AML-193 (cell line): Measurements from ENCODE around the gene TNFRSF25.
"Not testable (repeated sequence)": the region's sequence is repeated elsewhere in the genome, so short reads cannot be mapped to it uniquely, and the experiment has no call there.

Experiments used
- DNase-seq, 2 experiments: peaks; one replicate each; lab custom pipeline; 2025; lab: John Stamatoyannopoulos, UW

The TNFRSF25 gene

DNA sequence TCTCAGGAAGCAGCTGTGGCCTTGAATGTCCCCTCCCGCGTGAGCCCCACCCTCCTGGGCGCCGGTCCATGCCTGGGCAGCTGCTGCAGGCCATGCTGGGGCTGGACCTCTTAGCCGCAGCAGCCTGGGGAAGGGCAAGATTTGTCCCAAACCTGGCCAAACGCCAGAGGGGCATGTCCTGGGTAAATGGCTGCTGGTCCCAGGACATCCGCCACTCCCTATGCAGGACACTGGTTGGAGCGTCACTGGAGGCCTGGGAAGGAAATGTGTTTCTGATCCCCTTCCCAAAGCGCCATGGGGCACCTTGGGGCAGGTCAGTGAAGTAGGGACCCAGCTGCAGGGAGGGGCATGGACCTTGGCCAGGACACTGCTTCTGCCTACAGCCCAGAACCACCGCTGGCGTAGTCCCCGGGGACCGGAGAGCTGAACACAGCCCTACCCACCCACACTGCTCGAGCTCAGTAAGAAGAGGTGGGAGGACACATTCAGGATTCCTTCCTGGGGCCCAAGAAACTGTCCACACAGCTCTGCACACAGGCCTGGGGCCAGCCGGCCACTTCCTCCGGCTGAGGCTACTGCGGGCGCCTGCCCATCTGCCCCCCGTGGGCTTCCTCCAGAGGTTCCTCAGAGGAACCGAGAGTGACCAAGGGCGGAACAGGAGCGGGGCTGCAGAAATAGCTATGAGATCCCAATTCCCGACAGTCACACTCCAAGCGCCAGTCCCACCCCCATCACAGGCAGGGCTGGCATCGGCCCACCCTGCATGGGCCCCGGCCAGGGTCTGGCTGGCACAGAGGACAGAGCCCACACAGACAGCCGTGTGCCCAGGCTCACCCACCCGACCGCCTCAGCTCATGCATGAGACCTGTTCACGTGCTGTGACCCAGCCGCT, 36.3 kb upstream of the TNFRSF25 start:
- no peak for DNase-seq

DNA sequence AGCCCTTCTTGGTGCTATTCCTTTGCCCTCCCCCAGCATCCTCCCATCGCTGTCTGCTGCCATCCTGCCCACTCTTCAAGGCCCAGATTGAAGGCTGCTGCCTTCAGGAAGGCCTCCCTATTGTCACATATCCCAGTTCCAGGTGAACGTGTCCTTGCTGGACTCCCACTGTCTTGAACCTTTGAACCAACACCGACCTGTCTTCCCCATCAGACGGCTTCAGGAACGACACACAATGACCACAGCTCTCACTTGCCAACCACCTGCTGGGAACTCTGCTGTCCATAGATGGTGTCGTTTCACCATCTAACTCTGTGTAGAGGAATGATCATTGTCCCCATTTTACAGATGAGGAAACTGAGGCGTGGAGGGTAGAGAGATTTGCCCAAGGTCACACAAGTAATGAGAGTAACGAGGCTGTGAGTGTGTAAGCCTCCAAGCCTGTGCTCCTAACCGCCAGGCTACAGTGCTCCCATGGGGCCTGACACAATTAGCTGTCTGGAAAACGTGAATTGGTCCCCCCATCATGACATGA, 35.4 kb upstream of the TNFRSF25 start:
- no peak for DNase-seq

DNA sequence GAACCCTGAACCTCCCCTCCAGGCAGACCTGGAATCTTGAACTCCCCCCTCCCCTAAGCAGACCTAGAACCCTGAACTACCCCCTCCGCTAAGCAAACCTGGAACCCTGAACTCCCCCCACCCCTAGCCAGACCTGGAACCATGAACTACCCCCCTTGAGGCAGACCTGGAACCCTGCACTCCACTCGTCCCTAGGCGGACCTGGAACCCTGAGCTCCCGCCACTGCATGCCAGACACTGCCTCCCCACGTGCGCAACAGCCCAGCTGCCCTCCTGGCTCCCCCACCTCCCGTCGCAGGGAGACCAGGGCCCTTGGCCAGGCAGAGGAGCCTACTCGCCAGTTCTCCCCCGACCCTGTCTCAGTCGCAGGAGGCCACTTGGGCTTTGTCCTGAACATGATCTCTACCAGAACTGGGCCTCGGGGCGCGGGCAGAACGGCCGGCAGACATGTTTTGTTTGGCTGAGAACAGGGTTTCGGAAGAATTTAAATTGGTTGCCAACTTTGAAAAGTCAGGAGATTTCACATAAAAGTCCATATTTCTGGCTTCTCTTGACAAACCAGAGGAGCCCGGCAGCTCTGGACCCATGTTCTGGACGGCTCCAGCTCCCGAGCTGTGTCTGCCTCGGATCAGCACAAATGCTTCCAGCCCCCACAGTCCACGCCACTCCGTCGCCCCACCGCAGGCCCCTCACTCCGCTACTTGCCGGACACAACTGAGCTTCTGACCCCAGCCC, 34.7 kb upstream of the TNFRSF25 start:
- DNase-seq = no peak

DNA sequence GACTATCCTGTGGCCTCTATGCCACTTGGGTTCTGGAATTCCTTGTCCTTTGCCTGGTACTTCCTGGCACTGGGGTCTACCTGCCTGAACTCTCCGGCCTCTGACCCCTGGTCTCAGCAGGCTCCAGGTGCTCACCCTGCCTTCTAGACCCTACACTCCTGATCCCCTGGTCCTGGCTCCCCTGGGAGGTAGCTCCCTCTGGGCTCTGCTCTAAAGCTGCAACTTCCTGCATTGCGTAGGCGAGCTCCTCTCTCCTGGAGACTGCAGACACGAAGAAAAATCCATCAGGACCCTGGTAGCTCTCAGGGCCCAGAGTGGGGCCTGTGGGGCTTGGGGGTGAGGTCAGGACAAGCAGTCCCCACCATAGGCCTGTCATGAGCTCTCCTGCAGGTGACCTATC, 33.3 kb upstream of the TNFRSF25 start:
- DNase-seq = no peak

DNA sequence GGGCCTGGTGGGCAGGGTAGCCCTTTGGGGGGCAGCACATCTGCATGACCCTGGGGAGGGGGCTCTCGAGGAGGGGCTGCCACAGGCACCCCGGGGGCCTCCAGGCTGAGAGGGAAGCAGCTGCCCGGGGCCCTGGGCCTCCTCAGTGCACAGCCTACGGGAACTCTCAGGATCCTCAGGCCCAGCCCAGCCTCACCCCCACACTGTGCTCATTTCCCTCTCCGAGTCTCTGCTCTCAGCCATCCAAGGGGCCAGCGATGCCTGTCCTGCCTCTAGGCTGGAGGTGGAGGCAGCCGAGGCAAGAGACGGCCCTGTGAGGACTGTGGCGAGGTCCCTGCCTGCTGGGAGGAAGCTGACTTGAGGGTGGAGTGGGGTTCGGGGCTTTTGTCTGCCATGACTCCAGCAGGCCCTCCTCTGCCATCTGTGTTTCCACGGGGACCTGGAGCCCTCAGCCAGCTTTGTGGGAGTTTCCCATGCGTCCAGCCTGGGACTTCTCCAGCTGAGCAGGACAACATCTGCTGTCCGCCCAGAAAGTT, 32.7 kb upstream of the TNFRSF25 start:
- no peak for DNase-seq

DNA sequence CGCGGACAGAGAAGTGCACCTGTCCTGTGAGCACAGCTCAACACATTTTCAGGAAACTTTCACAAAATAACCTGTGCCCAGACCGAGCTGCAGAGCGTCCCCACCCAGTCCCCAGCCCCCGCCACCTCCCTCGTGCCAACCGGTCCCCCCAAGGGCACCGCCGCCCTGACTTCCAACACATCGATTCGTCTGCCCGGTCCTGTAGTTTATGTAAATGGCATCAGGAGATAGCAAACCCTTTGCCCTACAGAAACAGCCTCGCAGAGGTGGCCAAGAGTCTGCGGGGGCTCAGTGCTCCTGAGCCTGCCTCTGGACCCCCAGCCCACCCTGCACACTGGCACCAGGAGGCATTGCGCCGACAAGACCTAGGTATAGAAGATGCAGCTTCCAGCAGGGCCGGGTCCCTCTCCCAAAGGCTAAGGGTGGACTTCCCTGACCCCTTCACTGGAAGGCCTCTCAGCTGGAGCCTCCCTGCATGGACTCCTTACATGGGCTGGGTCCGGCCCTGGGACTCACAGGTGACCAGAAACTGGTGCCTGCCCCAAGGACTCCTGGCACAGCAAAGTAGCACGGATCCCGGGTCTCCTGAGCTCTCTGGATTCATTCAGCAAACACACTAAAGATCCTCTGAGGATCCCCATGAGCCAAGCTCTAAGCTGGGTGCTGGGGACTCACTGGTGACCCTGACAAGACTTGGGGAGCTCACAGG, 32.0 kb upstream of the TNFRSF25 start:
- DNase-seq = no peak

DNA sequence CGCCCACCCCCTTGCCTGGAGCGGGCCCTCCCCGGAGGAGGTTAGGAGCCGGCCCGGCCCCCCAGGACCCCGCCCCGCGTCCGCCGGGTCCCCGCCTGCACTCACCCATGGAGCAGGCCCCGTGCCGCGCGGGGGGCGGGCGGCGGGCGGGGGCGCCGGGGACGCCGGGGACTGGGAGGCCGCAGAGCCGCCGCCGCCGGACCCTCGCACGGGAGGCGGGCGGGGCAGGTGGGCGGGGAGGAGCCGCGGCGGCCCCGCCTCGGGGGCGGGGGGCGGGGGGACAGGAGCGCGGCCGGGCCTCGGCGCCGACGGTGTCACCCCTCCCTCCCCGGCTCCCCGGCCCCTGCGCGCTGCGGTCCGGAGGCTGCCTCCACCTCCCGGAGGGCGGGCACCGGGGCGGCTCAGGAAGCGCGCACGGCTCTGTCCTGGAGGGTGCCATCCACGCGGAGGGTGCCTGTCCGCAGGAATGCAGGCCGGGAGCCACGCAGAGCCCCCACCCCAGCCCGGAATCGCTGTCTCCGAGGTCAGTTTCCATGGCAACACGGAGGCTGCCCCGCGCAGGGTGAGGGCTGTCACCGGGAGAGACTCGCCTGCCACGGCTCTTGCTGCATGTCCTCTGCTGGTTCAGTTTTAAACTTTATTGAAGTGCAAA, 31.4 kb upstream of the TNFRSF25 start:
- DNase-seq = no peak

DNA sequence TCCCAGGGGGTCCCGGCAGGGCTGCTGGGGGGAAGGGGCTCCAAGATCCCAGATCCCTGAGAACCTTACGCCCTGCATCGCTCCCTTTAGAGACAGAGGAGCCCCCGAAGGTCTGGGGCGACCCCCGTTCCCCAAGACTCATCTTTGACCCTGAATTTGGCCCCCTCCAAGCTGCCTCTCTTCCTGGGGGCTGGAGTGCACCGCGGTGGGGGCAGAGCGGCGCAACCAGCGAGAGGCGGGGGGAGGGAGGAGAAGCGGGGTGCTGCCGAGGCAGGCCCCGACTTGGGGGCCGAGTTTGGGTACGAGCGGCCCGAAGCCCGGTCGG, 30.9 kb upstream of the TNFRSF25 start:
- no peak for DNase-seq

DNA sequence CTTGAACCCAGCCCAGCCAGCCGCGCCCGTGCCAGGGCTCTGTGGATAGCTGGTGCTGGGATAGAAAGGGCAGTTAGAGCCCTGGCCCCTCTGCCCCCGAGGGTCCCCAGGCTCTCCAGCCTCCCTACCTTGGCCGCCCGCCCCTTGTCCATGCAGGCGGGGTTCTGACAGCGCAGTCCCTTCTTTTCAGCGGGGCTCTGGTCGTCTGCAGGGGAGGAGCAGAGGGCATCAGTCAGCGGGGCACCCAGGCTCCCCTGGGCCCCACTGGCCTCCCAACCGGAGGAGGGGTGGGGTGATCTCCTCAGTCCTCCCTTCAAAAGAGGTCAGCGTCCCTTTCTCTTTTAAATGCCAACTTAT, 30.4 kb upstream of the TNFRSF25 start:
- no peak for DNase-seq

DNA sequence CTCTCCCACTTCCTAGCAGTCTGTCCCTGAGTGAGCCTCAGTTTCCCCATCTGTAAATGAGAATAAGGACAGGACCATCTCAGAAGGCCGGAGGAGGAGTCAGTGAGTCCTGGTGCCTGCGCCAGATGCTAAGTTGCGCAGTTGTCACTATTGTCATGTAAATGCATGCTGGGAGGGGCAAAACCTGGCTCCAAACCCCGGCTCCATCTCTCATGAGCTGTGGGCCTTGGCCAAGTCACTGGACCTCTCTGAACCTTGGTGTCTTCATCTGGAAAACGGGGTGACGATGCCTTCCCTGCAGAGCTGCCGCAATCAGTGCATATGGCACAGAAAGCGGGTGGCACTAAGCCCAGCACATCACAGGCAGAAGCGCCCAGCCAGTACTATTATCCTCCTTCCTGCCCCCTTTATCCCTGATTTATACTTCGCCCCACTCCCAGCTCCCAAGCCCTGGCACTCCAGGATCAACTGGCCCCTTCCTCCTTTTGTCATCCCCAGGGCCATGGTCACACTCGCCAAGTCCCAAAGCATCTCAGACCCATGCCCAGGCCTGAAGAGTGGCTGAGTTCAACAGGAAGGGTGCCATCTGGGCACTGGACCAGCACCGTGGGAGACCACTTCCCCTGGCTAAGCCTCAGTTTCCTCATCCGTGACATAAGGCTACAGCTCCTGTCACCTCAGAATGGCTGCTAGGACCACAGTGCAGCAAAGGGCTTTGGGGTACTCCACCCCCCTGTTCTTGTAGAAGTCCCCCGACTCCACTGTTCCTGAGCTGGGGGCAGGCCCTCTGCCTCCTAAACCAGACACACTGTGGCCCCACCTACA, 29.8 kb upstream of the TNFRSF25 start:
- no peak for DNase-seq

DNA sequence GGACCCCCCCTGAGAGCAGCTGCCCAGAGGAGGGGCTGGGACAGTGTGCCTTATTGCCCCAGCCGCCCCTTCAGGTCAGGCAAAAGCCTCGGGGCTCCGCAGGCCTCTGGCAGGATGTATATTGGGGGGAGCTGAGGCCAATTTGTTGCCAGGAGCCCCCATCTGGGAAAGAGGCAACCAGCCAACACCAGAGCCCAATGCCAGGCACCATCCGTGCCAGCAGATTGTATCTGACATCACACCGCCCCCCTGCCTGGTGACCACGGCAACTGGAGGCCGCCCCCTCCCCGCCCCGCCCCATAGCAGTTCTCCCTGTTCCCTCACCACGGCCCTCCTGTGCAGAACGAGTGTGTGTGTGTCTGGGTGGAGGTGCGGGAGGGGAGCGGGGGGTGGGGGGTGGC, 29.1 kb upstream of the TNFRSF25 start:
- no peak for DNase-seq

DNA sequence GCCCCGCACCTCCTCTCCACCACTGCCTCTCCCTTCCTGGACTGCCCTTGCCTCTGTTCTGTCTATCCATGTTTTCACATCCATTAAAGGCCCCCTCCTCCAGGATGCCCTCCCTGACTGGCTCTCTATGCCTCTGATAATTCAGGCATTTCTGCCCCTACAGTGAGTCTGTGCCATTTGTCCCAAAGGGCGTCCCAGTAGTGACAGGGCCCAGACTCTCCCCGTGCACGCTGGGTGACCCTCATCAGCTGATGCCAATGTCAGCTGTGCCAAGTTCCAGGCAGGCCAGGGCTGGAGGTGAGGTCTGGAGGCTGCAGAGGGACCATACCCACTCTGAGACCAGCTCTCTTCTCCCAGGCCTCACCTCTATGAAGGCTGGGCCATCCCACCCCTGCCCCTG, 28.7 kb upstream of the TNFRSF25 start:
- DNase-seq = no peak

DNA sequence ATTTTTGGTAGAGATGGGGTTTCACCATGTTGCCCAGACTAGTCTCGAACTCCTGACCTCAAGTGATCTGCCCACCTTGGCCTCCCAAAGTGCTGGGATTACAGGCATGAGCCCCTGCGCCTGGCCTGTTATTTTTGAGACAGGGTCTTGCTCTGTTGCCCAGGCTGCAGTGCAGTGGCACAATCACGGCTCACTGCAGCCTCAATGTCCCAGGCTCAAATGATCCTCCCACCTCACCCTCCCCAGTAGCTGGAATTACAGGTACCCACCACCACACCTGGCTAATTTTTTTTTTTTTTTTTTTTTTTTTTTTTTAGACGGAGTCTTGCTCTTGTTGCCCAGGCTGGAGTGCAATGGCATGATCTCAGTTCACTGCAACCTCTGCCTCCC, 27.9 kb upstream of the TNFRSF25 start:
- not testable (repeated sequence) for DNase-seq

DNA sequence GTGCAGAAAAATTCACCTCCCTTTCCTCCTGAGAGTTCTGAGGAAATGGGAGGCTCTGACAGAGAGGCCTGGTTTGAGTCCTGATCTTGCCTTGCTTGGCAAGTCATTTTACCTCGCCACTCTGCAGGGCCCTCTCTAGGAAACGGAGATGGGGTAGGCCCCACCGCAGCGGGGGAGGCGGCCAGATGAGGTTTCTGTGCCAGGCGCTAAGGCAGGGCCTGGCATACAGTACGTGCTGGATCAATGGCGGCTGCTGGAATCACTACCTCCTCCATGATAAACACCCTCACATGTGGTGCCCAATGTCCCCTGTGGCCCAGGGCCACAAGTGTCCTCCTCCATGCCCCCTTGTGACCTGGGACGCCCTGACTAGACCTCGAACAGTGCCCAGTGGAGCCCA, 26.0 kb upstream of the TNFRSF25 start:
- DNase-seq = no peak

DNA sequence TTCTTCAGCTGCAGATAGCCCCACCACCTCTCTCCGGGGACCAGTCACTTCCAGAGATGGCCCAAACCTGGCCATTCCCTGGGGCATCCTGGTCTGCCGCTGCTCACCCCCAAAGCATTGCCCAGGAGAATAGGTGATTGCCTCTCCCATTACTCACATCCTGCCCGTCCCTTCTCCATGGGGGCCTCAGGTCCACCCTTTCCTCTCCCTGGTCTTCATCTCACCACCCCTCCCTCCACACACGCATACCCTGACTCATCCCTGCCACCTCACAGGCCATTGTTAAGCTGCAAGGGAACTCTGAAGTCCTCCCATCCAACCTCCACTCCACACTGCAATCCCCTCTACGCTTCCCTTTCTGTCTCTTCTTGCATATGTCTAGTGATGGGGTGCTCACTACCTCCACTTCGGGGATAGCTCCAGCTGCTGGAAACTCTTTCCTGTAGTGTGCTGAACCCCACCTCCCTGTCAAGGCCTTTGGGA, 25.5 kb upstream of the TNFRSF25 start, which contains the start of gene PLEKHG5:
TSS of gene PLEKHG5 (minus strand) at position 188 of the 483 bp plus-strand sequence. CDS start 14,096 bp downstream, outside the sequence.
- DNase-seq = no peak

DNA sequence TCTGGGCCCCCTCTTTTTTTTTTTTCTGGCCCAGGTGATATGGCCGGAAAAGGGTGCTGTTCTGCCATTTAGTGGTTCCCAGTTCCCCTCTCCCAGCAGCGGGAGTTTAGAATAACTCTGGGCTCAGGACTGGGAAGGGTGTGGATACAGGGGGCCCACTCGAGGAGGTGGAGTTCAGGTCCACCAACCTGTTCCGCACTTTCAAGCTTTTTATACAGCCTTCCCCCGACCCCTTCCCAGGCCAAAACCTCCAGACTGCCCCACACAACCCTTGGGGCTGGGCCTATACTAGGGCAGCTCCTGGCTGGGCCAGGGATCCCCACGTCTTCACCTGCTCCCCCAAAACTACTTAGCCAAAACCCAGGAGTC, 25.1 kb upstream of the TNFRSF25 start:
- no peak for DNase-seq

DNA sequence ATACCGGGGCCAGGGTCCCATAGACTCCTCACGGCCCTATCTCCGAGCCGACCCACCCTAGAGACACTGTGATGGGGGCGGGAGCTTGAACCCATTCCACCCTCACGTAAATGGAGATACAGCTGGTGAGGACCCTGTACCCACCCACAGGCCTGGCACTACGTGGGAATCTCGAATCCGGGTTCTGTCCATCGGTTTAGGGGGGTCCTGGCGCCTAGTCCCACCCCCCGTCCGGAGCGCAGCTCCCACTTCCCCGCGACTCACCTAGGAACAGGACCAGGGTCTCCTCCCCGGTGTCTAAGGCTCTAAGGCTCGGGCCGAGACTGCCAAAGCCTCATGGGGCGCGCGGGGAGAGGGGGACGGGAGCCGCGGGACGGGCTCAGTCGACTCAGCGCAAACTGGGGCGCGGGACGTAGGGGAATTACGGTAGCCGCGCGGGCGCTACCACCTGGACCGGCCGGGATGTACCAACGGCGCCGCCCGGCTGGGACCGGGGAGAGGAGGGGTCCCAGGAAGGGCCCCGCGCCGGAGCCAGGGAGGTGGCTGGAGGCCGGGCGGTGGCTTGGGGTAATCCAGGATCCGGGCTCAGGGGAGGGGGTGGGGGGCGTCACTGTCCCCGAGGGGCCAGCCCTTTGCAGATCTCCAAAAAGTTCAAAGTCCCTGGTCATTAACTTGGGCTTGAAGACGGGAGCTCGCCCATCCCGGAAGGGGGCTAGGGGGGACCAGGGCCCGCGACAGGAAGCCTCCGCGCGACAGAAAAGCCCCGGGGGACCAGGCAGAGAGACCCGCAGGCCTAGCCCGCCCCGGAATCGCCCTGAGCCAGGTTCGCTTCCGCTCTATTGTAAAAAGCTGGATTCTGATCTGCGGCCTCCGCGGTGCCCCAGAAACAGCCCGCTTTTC, 24.5 kb upstream of the TNFRSF25 start:
- DNase-seq = peak in 1 of 2 experiments; percentile 2

DNA sequence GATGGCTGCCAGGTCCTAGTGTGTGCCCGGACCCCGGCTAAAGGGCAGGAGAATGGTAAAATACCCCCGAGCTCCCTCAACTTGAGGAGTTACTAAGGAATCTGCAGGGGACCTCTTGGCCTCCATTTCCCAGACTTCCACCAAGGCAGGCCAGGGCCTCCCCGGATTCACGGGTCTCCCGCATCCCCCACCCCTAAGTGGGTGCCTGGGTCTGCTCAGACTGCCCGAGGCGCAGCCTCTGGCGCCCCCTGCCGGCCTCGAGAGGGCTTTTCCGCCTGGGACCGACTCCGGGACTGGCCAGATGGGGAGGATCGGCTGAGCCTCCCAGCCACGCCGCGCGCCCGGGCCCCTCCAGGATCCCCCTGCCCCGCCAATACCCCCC, 23.8 kb upstream of the TNFRSF25 start:
- DNase-seq = peak; percentile 46 to 53

DNA sequence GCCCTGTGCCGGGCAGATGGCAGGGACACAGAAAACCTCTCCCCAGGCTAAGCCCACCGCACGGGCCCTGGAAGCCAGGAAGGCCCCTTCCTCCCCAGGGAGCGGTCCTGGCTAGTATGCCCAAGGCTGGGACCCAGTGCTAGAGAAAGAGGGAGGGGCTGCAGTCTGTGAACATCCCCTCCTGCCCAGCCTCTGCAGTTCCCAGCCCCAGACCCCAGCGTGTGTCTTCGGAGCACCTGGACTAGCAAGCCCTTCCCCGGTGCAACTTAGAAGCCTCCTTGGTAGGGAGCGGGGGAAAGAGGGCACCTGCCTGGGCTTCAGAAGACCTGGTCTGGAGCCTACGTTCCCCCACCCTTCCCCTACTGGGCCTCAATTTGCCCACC, 23.4 kb upstream of the TNFRSF25 start:
- DNase-seq = no peak
